ENCODE measurements around the gene VPS39.
A peak's percentile ranks its signal among the peaks of the same experiment; 100 is the strongest.

Gene VPS39

GRCh38 chr15:42128476-42128875, 79.6 kb downstream of the VPS39 start:
- DNase-seq: no peak

- DNase-seq: peak; percentile 40
These were observed 84.6 kb downstream of the VPS39 start for GRCh38 chr15:42123546-42123945.

- peak; percentile 44 for DNase-seq
These were observed 86.4 kb downstream of the VPS39 start for GRCh38 chr15:42121682-42122081.

- DNase-seq: peak; percentile 40
These were observed 87.1 kb downstream of the VPS39 start for GRCh38 chr15:42121021-42121420.

GRCh38 chr15:42120285-42120684, 87.8 kb downstream of the VPS39 start:
- peak; percentile 19 for DNase-seq

- DNase-seq: no peak
These were observed 88.7 kb downstream of the VPS39 start for GRCh38 chr15:42119446-42119760.

- DNase-seq: no peak
These were observed 89.3 kb downstream of the VPS39 start for GRCh38 chr15:42118650-42119445.

- no peak for DNase-seq
These were observed 96.2 kb downstream of the VPS39 start for GRCh38 chr15:42111924-42112323.

GRCh38 chr15:42110367-42110766, 97.7 kb downstream of the VPS39 start:
- no peak for DNase-seq

GRCh38 chr15:42108806-42109205, 99.3 kb downstream of the VPS39 start:
- no peak for DNase-seq

All from activated CD8-positive, alpha-beta memory T cell treated with anti-CD3 and anti-CD28 coated beads for 24 hours (primary cell).